Testis (tissue), 2 donors: ENCODE results near the gene ARF1.

ENCODE experiments used
- POLR2A ChIP-seq: fragments of 450-650 bp; IDR thresholded peaks from one replicate; pipeline ENCODE4 v1.6.1; 2017; ENCODE audit warnings: antibody characterized with exemption, mild to moderate bottlenecking, moderate library complexity
- TF ChIP-seq, protein P1 (sequence below), 3 experiments: fragments of 450-650 bp in 2 of 3; fragments of 200-600 bp in 1 of 3; sonication (generic) in 1 of 3; IDR thresholded peaks; one replicate each; pipeline ENCODE4 v1.5.1; 2016 to 2019; ENCODE audit warnings: antibody characterized with exemption in 3 of 3, mild to moderate bottlenecking in 2 of 3, moderate library complexity in 1 of 3

DNA sequence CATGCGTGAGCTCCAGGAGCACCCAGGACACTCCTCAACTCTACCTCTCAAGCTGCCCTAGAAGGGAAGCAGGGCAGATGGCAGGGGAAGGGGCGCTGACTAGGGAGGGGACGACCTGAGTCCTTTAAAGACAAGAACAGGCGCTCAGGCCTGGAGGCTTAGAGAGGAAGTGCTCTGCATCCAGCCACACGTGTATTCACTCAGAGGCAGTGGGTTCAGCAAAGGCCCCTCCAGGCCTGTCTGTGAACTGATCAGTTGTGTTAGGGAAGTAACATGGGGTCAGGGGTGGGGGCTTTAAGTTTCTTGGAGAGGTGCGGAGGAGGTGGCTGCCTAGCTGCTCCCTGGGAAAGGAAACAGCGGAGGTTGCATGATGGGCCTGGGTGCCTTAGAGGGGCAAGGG lies 37.1 kb upstream of the ARF1 start:
- TF ChIP-seq, protein P1, sequence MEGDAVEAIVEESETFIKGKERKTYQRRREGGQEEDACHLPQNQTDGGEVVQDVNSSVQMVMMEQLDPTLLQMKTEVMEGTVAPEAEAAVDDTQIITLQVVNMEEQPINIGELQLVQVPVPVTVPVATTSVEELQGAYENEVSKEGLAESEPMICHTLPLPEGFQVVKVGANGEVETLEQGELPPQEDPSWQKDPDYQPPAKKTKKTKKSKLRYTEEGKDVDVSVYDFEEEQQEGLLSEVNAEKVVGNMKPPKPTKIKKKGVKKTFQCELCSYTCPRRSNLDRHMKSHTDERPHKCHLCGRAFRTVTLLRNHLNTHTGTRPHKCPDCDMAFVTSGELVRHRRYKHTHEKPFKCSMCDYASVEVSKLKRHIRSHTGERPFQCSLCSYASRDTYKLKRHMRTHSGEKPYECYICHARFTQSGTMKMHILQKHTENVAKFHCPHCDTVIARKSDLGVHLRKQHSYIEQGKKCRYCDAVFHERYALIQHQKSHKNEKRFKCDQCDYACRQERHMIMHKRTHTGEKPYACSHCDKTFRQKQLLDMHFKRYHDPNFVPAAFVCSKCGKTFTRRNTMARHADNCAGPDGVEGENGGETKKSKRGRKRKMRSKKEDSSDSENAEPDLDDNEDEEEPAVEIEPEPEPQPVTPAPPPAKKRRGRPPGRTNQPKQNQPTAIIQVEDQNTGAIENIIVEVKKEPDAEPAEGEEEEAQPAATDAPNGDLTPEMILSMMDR (IDR thresholded peaks at IDR 0.05), result no peak
- TF ChIP-seq POLR2A, result no peak
